CD4-positive, alpha-beta T cell treated with Interleukin-17A for 1 hour (primary cell): ENCODE measurements around the gene ARL11.

Source experiments
- DNase-seq: peaks from one replicate; pipeline ENCODE4 v3.0.0-alpha.2; 2020

ARL11 gene

GRCh38 chr13:49649963-49650312, 21.6 kb downstream of the ARL11 start:
- DNase-seq, result no peak

GRCh38 chr13:49651570-49652354, 23.5 kb downstream of the ARL11 start:
- DNase-seq, result no peak

- peak; percentile 17 for DNase-seq
These were observed 24.3 kb downstream of the ARL11 start for GRCh38 chr13:49652355-49653305.

GRCh38 chr13:49653478-49653877, 25.2 kb downstream of the ARL11 start:
- DNase-seq, result no peak

- DNase-seq, result no peak
These were observed 25.7 kb downstream of the ARL11 start for GRCh38 chr13:49654011-49654410.

- no peak for DNase-seq
These were observed 27.6 kb downstream of the ARL11 start for GRCh38 chr13:49655906-49656305.

GRCh38 chr13:49657241-49657641, 28.9 kb downstream of the ARL11 start:
- DNase-seq, result no peak

GRCh38 chr13:49664606-49665005, 36.3 kb downstream of the ARL11 start:
- no peak for DNase-seq

GRCh38 chr13:49667773-49668172, 39.5 kb downstream of the ARL11 start:
- DNase-seq, result no peak

GRCh38 chr13:49669735-49670309, 41.5 kb downstream of the ARL11 start:
- DNase-seq, result peak; percentile 22

- no peak for DNase-seq
These were observed 42.5 kb downstream of the ARL11 start for GRCh38 chr13:49670828-49671227.

GRCh38 chr13:49676581-49677298, 48.4 kb downstream of the ARL11 start:
- no peak for DNase-seq

GRCh38 chr13:49678191-49678914, 50.0 kb downstream of the ARL11 start:
- DNase-seq, result no peak

GRCh38 chr13:49679246-49679645, 50.9 kb downstream of the ARL11 start:
- no peak for DNase-seq

GRCh38 chr13:49681842-49682435, 53.6 kb downstream of the ARL11 start:
- DNase-seq, result no peak
